BLaER1 (cell line): ENCODE measurements around the gene CBY2.

Experiments used
- H3K27ac ChIP-seq: shearing (Covaris generic); formaldehyde crosslinking; 2 replicates; pipeline ENCODE4 v1.8.1; 2022
- H3K27me3 ChIP-seq: shearing (Covaris generic); formaldehyde crosslinking; 2 replicates; pipeline ENCODE4 v1.8.1; 2022
- H3K36me3 ChIP-seq: shearing (Covaris generic); formaldehyde crosslinking; 2 replicates; pipeline ENCODE4 v1.8.1; 2022
- H3K4me1 ChIP-seq: shearing (Covaris generic); formaldehyde crosslinking; 2 replicates; pipeline ENCODE4 v1.8.1; 2022
- H3K4me2 ChIP-seq: shearing (Covaris generic); formaldehyde crosslinking; 2 replicates; pipeline ENCODE4 v1.8.1; 2022
- H3K4me3 ChIP-seq: shearing (Covaris generic); formaldehyde crosslinking; 2 replicates; pipeline ENCODE4 v1.8.1; 2022
- H3K9ac ChIP-seq: shearing (Covaris generic); formaldehyde crosslinking; 2 replicates; pipeline ENCODE4 v1.8.1; 2022
- H3K9me3 ChIP-seq: shearing (Covaris generic); formaldehyde crosslinking; 2 replicates; pipeline ENCODE4 v1.8.1; 2022
- H4K20me1 ChIP-seq: shearing (Covaris generic); formaldehyde crosslinking; 2 replicates; pipeline ENCODE4 v1.8.1; 2022
- Cebpa-rat ChIP-seq: shearing (Covaris generic); IDR thresholded peaks from 2 replicates; pipeline ENCODE4 v1.8.1; 2022

Gene CBY2

GRCh38 chr13:45678282-45678681 is 23.8 kb upstream of the CBY2 start:
- Histone ChIP-seq H3K36me3 (no peaks in the 10 kb centered on the region), H3K9ac (no peak overlapping the region), H3K4me2 (no peak overlapping the region), H3K4me1 (no peaks in the 10 kb centered on the region), H3K27me3 (no peaks in the 10 kb centered on the region), H3K4me3 (no peak overlapping the region), H3K9me3 (no peaks in the 10 kb centered on the region), H3K27ac (no peak overlapping the region), H4K20me1 (no peaks in the 10 kb centered on the region)
- TF ChIP-seq Cebpa-rat: no peak

- Histone ChIP-seq H3K9me3 (no peaks in the 10 kb centered on the region), H3K27ac (no peak overlapping the region), H3K9ac (no peak overlapping the region), H3K4me2 (no peak overlapping the region), H3K4me1 (no peaks in the 10 kb centered on the region), H4K20me1 (no peaks in the 10 kb centered on the region), H3K4me3 (no peak overlapping the region), H3K27me3 (no peaks in the 10 kb centered on the region), H3K36me3 (no peaks in the 10 kb centered on the region)
- TF ChIP-seq Cebpa-rat: no peak
Measured at GRCh38 chr13:45681113-45681512, 21.0 kb upstream of the CBY2 start.

GRCh38 chr13:45682494-45683008 is 19.6 kb upstream of the CBY2 start:
- no peaks in the 10 kb centered on the region for H3K9me3 ChIP-seq
- no peaks in the 10 kb centered on the region for H4K20me1 ChIP-seq
- no peak overlapping the region for H3K4me2 ChIP-seq
- no peaks in the 10 kb centered on the region for H3K36me3 ChIP-seq
- H3K4me1 ChIP-seq: no peaks in the 10 kb centered on the region
- H3K9ac ChIP-seq: no peak overlapping the region
- no peak overlapping the region for H3K27ac ChIP-seq
- TF ChIP-seq Cebpa-rat: no peak
- no peaks in the 10 kb centered on the region for H3K27me3 ChIP-seq
- H3K4me3 ChIP-seq: no peak overlapping the region

- no peaks in the 10 kb centered on the region for H3K36me3 ChIP-seq
- no peak overlapping the region for H3K27ac ChIP-seq
- no peaks in the 10 kb centered on the region for H3K4me1 ChIP-seq
- H3K9me3 ChIP-seq: no peaks in the 10 kb centered on the region
- no peak overlapping the region for H3K4me2 ChIP-seq
- TF ChIP-seq Cebpa-rat: no peak
- H3K4me3 ChIP-seq: no peak overlapping the region
- no peaks in the 10 kb centered on the region for H3K27me3 ChIP-seq
- no peak overlapping the region for H3K9ac ChIP-seq
- H4K20me1 ChIP-seq: no peaks in the 10 kb centered on the region
Measured at GRCh38 chr13:45683701-45684100, 18.4 kb upstream of the CBY2 start.

GRCh38 chr13:45688577-45688976 is 13.5 kb upstream of the CBY2 start:
- no peak for TF ChIP-seq Cebpa-rat
- no peaks in the 10 kb centered on the region; the same call in 1 of the 2 replicates for H3K9me3 ChIP-seq
- no peak overlapping the region for H3K4me3 ChIP-seq
- H4K20me1 ChIP-seq: no peaks in the 10 kb centered on the region
- no peak overlapping the region for H3K9ac ChIP-seq
- no peaks in the 10 kb centered on the region for H3K4me1 ChIP-seq
- H3K36me3 ChIP-seq: no peaks in the 10 kb centered on the region
- no peaks in the 10 kb centered on the region for H3K27me3 ChIP-seq
- H3K27ac ChIP-seq: no peak overlapping the region
- H3K4me2 ChIP-seq: no peak overlapping the region

- Histone ChIP-seq H3K27me3 (no peaks in the 10 kb centered on the region), H4K20me1 (no peaks in the 10 kb centered on the region), H3K27ac (no peak overlapping the region), H3K4me2 (no peak overlapping the region), H3K4me3 (no peak overlapping the region), H3K9ac (no peak overlapping the region), H3K9me3 (no peaks in the 10 kb centered on the region; the same call in 1 of the 2 replicates), H3K4me1 (no peaks in the 10 kb centered on the region), H3K36me3 (no peaks in the 10 kb centered on the region)
- no peak for TF ChIP-seq Cebpa-rat
Measured at GRCh38 chr13:45690636-45691035, 11.5 kb upstream of the CBY2 start.

- H3K27ac ChIP-seq: no peak overlapping the region
- no peak overlapping the region for H3K4me2 ChIP-seq
- no peaks in the 10 kb centered on the region; the same call in 1 of the 2 replicates for H3K9me3 ChIP-seq
- no peak overlapping the region for H3K9ac ChIP-seq
- no peaks in the 10 kb centered on the region for H3K36me3 ChIP-seq
- H3K4me1 ChIP-seq: no peaks in the 10 kb centered on the region
- no peaks in the 10 kb centered on the region for H4K20me1 ChIP-seq
- TF ChIP-seq Cebpa-rat: no peak
- H3K27me3 ChIP-seq: no peaks in the 10 kb centered on the region
- no peak overlapping the region for H3K4me3 ChIP-seq
Measured at GRCh38 chr13:45691251-45691650, 10.9 kb upstream of the CBY2 start.

- H3K4me2 ChIP-seq: no peak overlapping the region
- H3K27me3 ChIP-seq: no peaks in the 10 kb centered on the region
- H3K36me3 ChIP-seq: no peaks in the 10 kb centered on the region
- H4K20me1 ChIP-seq: no peaks in the 10 kb centered on the region
- no peak overlapping the region for H3K27ac ChIP-seq
- TF ChIP-seq Cebpa-rat: no peak
- H3K4me1 ChIP-seq: no peaks in the 10 kb centered on the region
- H3K9me3 ChIP-seq: no peaks in the 10 kb centered on the region; the same call in 1 of the 2 replicates
- no peak overlapping the region for H3K9ac ChIP-seq
- no peak overlapping the region for H3K4me3 ChIP-seq
Measured at GRCh38 chr13:45691667-45692066, 10.5 kb upstream of the CBY2 start.

GRCh38 chr13:45695198-45695730 is 6.9 kb upstream of the CBY2 start:
- no peak overlapping the region for H3K27ac ChIP-seq

GRCh38 chr13:45696610-45697226 is 5.4 kb upstream of the CBY2 start:
- H3K9me3 ChIP-seq: no peaks in the 10 kb centered on the region; the same call in 1 of the 2 replicates
- no peaks in the 10 kb centered on the region for H4K20me1 ChIP-seq
- no peak overlapping the region for H3K4me3 ChIP-seq
- no peak overlapping the region for H3K27ac ChIP-seq
- no peaks in the 10 kb centered on the region for H3K27me3 ChIP-seq
- H3K4me1 ChIP-seq: no peaks in the 10 kb centered on the region
- no peak overlapping the region for H3K9ac ChIP-seq
- no peak overlapping the region for H3K4me2 ChIP-seq
- no peak for TF ChIP-seq Cebpa-rat
- no peaks in the 10 kb centered on the region for H3K36me3 ChIP-seq

More at GRCh38 chr13:45695198-45695730, 6.9 kb upstream of the CBY2 start:
- Histone ChIP-seq H3K4me3 (no peak overlapping the region), H3K4me1 (no peaks in the 10 kb centered on the region), H3K9ac (no peak overlapping the region), H3K27me3 (no peaks in the 10 kb centered on the region), H4K20me1 (no peaks in the 10 kb centered on the region), H3K4me2 (no peak overlapping the region), H3K9me3 (no peaks in the 10 kb centered on the region; the same call in 1 of the 2 replicates), H3K36me3 (no peaks in the 10 kb centered on the region)
- no peak for TF ChIP-seq Cebpa-rat
